ENCODE data around the gene PKNOX2. TPM values are rescaled to one million over a fixed set of nuclear protein-coding genes. Genes with fewer than 3 reads are reported as not detected.

The PKNOX2 gene
- total RNA-seq, 2 donors from 2014 or later, result 4.0 to 6.9 TPM

- H3K9me3 ChIP-seq (ENCODE audit: control insufficient read depth, low read length), result no peaks in the 10 kb centered on the region
- Mint-ChIP-seq H3K4me1 (peaks cover 25% of the 10 kb centered on the region), H3K27ac (no peak overlapping the region), H3K9me3 (no peaks in the 10 kb centered on the region), H3K36me3 (ENCODE audit: low read depth) (no peaks in the 10 kb centered on the region), H3K27me3 (ENCODE audit: insufficient read depth) (no peaks in the 10 kb centered on the region), H3K4me3 (no peak overlapping the region)
- H3K4me3 ChIP-seq (ENCODE audit: low read length), result no peak overlapping the region
- H3K27me3 ChIP-seq (ENCODE audit: control insufficient read depth, insufficient read depth, low read length, poor library complexity, severe bottlenecking), result no peaks in the 10 kb centered on the region
- TF ChIP-seq, protein P1, sequence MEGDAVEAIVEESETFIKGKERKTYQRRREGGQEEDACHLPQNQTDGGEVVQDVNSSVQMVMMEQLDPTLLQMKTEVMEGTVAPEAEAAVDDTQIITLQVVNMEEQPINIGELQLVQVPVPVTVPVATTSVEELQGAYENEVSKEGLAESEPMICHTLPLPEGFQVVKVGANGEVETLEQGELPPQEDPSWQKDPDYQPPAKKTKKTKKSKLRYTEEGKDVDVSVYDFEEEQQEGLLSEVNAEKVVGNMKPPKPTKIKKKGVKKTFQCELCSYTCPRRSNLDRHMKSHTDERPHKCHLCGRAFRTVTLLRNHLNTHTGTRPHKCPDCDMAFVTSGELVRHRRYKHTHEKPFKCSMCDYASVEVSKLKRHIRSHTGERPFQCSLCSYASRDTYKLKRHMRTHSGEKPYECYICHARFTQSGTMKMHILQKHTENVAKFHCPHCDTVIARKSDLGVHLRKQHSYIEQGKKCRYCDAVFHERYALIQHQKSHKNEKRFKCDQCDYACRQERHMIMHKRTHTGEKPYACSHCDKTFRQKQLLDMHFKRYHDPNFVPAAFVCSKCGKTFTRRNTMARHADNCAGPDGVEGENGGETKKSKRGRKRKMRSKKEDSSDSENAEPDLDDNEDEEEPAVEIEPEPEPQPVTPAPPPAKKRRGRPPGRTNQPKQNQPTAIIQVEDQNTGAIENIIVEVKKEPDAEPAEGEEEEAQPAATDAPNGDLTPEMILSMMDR (conservative IDR thresholded peaks at IDR 0.05), result no peak
- H3K9ac ChIP-seq (ENCODE audit: extremely low read depth, low read length, poor library complexity, severe bottlenecking), result no peak overlapping the region
- 78 to 85% methylated on average over 4 to 8 of the region's 8 CpGs for WGBS, 2 experiments (ENCODE audit: insufficient coverage in 1 of 2, insufficient read length in 1 of 2)
- peaks cover 16% of the 10 kb centered on the region for H3K4me1 ChIP-seq (ENCODE audit: control insufficient read depth, insufficient read depth, low read length)
- H3K36me3 ChIP-seq (ENCODE audit: control insufficient read depth, insufficient read depth, low read length), result no peaks in the 10 kb centered on the region
- no peak overlapping the region for H3K27ac ChIP-seq (ENCODE audit: low read depth, low read length)
- DNase-seq, result no peak
Observed at GRCh38 chr11:125286486-125286885, 121.9 kb downstream of the PKNOX2 start.

GRCh38 chr11:125287491-125288210 is 123.1 kb downstream of the PKNOX2 start:
- Histone ChIP-seq H3K36me3 (ENCODE audit: control insufficient read depth, insufficient read depth, low read length) (no peaks in the 10 kb centered on the region), H3K4me3 (ENCODE audit: low read length) (no peak overlapping the region), H3K27ac (ENCODE audit: low read depth, low read length) (peak overlapping the region; percentile 26), H3K27me3 (ENCODE audit: control insufficient read depth, insufficient read depth, low read length, poor library complexity, severe bottlenecking) (no peaks in the 10 kb centered on the region), H3K9me3 (ENCODE audit: control insufficient read depth, low read length) (no peaks in the 10 kb centered on the region), H3K4me1 (ENCODE audit: control insufficient read depth, insufficient read depth, low read length) (peaks cover 6% of the 10 kb centered on the region), H3K9ac (ENCODE audit: extremely low read depth, low read length, poor library complexity, severe bottlenecking) (no peak overlapping the region)
- H3K4me3 Mint-ChIP-seq, result no peak overlapping the region
- peaks cover 15% of the 10 kb centered on the region for H3K4me1 Mint-ChIP-seq
- TF ChIP-seq, protein P1 (conservative IDR thresholded peaks at IDR 0.05), result no peak
- H3K27ac Mint-ChIP-seq, result no peak overlapping the region
- 88 to 89% methylated on average over 7 to 11 of the region's 11 CpGs for whole genome bisulfite sequencing, 2 experiments (ENCODE audit: insufficient coverage in 1 of 2, insufficient read length in 1 of 2)
- no peaks in the 10 kb centered on the region for H3K9me3 Mint-ChIP-seq
- DNase-seq, result peak; percentile 55
- no peaks in the 10 kb centered on the region for H3K36me3 Mint-ChIP-seq (ENCODE audit: low read depth)
- peaks cover 2% of the 10 kb centered on the region for H3K27me3 Mint-ChIP-seq (ENCODE audit: insufficient read depth)

GRCh38 chr11:125289419-125290098 is 125.0 kb downstream of the PKNOX2 start:
- Mint-ChIP-seq H3K36me3 (ENCODE audit: low read depth) (no peaks in the 10 kb centered on the region), H3K27me3 (ENCODE audit: insufficient read depth) (peaks cover 2% of the 10 kb centered on the region), H3K27ac (no peak overlapping the region), H3K9me3 (no peaks in the 10 kb centered on the region), H3K4me3 (no peak overlapping the region), H3K4me1 (peaks cover 11% of the 10 kb centered on the region)
- TF ChIP-seq, protein P1 (conservative IDR thresholded peaks at IDR 0.05), result no peak
- no peaks in the 10 kb centered on the region for H3K9me3 ChIP-seq (ENCODE audit: control insufficient read depth, low read length)
- no peak overlapping the region for H3K9ac ChIP-seq (ENCODE audit: extremely low read depth, low read length, poor library complexity, severe bottlenecking)
- no peaks in the 10 kb centered on the region for H3K36me3 ChIP-seq (ENCODE audit: control insufficient read depth, insufficient read depth, low read length)
- WGBS, 2 experiments (ENCODE audit: insufficient coverage in 1 of 2, insufficient read length in 1 of 2), result 91 to 95% methylated on average over 7 to 9 of the region's 9 CpGs
- no peak overlapping the region for H3K27ac ChIP-seq (ENCODE audit: low read depth, low read length)
- no peak overlapping the region for H3K4me3 ChIP-seq (ENCODE audit: low read length)
- DNase-seq, result no peak
- H3K4me1 ChIP-seq (ENCODE audit: control insufficient read depth, insufficient read depth, low read length), result peaks cover 6% of the 10 kb centered on the region
- no peaks in the 10 kb centered on the region for H3K27me3 ChIP-seq (ENCODE audit: control insufficient read depth, insufficient read depth, low read length, poor library complexity, severe bottlenecking)

All from endodermal cell (in vitro differentiated cells).